ENCODE measurements around the gene RRAGD. TPM values are rescaled to one million over a fixed set of nuclear protein-coding genes. Genes with fewer than 3 reads are reported as not detected.

The RRAGD gene
- total and polyA plus RNA-seq, 2 of the 13 experiments (the other 11 are each of a cell fraction or from before 2014, with no cell fraction given): 0.35 to 0.53 TPM

- TF ChIP-seq IRF9 (CRISPR knock-in tag; IDR thresholded peaks at IDR 0.05; ENCODE audit: borderline replicate concordance) (peak; percentile 89; the same call in 1 of the 2 replicates), THAP9 (CRISPR knock-in tag; IDR thresholded peaks at IDR 0.05; ENCODE audit: borderline replicate concordance) (no peak), ZNF501 (CRISPR knock-in tag; IDR thresholded peaks at IDR 0.05) (peak; percentile 87), SSRP1 (CRISPR knock-in tag; IDR thresholded peaks at IDR 0.05) (no peak), ZNF652 (CRISPR knock-in tag; IDR thresholded peaks at IDR 0.05; ENCODE audit: borderline replicate concordance, low read depth) (no peak), ZNF878 (CRISPR knock-in tag; IDR thresholded peaks at IDR 0.05) (peak; percentile 42), ZNF546 (CRISPR knock-in tag; conservative IDR thresholded peaks at IDR 0.05) (peak; percentile 63; the same call in 1 of the 2 replicates), ZNF274 (CRISPR knock-in tag; IDR thresholded peaks at IDR 0.05) (0 out of 2 replicates have a peak, but pooled peaks have one; percentile 5), ZNF251 (CRISPR knock-in tag; IDR thresholded peaks at IDR 0.05) (no peak), DDIT3 (CRISPR knock-in tag; IDR thresholded peaks at IDR 0.05) (no peak), ZBTB43 (CRISPR knock-in tag; conservative IDR thresholded peaks at IDR 0.05) (no peak), MTA3 (CRISPR knock-in tag; IDR thresholded peaks at IDR 0.05) (no peak), PTBP1 (IDR thresholded peaks at IDR 0.05; ENCODE audit: low read depth, low read length, poor library complexity, severe bottlenecking) (no peak), SAFB2 (CRISPR knock-in tag; IDR thresholded peaks at IDR 0.05; ENCODE audit: borderline replicate concordance, low read depth) (0 out of 2 replicates have a peak, but pooled peaks have one; percentile 42), ZC3H4 (CRISPR knock-in tag; IDR thresholded peaks at IDR 0.05; ENCODE audit: borderline replicate concordance) (no peak), ZNF616 (CRISPR knock-in tag; IDR thresholded peaks at IDR 0.05; ENCODE audit: low read depth) (peak; percentile 70), MTA1 (CRISPR knock-in tag; IDR thresholded peaks at IDR 0.05; ENCODE audit: borderline replicate concordance) (peak; percentile 78; the same call in 1 of the 2 replicates), ZNF44 (CRISPR knock-in tag; IDR thresholded peaks at IDR 0.05) (no peak), ZNF629 (CRISPR knock-in tag; conservative IDR thresholded peaks at IDR 0.05) (no peak)
- TF ChIP-seq, protein P1, sequence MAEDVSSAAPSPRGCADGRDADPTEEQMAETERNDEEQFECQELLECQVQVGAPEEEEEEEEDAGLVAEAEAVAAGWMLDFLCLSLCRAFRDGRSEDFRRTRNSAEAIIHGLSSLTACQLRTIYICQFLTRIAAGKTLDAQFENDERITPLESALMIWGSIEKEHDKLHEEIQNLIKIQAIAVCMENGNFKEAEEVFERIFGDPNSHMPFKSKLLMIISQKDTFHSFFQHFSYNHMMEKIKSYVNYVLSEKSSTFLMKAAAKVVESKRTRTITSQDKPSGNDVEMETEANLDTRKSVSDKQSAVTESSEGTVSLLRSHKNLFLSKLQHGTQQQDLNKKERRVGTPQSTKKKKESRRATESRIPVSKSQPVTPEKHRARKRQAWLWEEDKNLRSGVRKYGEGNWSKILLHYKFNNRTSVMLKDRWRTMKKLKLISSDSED (CRISPR knock-in tag; IDR thresholded peaks at IDR 0.05): no peak
- TF ChIP-seq, protein P2, sequence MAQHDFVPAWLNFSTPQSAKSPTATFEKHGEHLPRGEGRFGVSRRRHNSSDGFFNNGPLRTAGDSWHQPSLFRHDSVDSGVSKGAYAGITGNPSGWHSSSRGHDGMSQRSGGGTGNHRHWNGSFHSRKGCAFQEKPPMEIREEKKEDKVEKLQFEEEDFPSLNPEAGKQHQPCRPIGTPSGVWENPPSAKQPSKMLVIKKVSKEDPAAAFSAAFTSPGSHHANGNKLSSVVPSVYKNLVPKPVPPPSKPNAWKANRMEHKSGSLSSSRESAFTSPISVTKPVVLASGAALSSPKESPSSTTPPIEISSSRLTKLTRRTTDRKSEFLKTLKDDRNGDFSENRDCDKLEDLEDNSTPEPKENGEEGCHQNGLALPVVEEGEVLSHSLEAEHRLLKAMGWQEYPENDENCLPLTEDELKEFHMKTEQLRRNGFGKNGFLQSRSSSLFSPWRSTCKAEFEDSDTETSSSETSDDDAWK (CRISPR knock-in tag; IDR thresholded peaks at IDR 0.05): no peak
Observed at GRCh38 chr6:89352278-89353117, 59.6 kb downstream of the RRAGD start, which contains the start of gene UBE2J1 (continued).

Measured in HepG2 (cell line).